Thymus (tissue), 14 donors: Measurements from ENCODE around the gene IL17REL. TPM values are rescaled to one million over a fixed set of nuclear protein-coding genes. Genes with fewer than 3 reads are reported as not detected.
A peak's percentile ranks its signal among the peaks of the same experiment; 100 is the strongest.

Source experiments
- DNase-seq, 9 donors: peaks; one replicate each; pipeline ENCODE4 v3.0.0-alpha.2; 2013; ENCODE audit warnings: low spot score in 9 of 9, low read depth in 6 of 9, missing footprints in 1 of 9
- H3K27ac ChIP-seq, 2 donors: one replicate each; pipeline ENCODE4 v1.5.1; 2013; ENCODE audit warnings: control low read depth in 1 of 2, low read depth in 1 of 2, low read length in 1 of 2, mild to moderate bottlenecking in 1 of 2, moderate library complexity in 1 of 2
- H3K27me3 ChIP-seq, 2 donors: one replicate each; pipeline ENCODE4 v1.5.1; 2013; ENCODE audit warnings: low read length in 1 of 2; ENCODE audit not compliant: control insufficient read depth in 2 of 2, insufficient read depth in 1 of 2
- H3K36me3 ChIP-seq, 2 donors: one replicate each; pipeline ENCODE4 v1.5.1; 2013; ENCODE audit warnings: low read length in 1 of 2, mild to moderate bottlenecking in 1 of 2, moderate library complexity in 1 of 2; ENCODE audit not compliant: control insufficient read depth in 2 of 2, insufficient read depth in 2 of 2
- H3K4me1 ChIP-seq, 2 donors: one replicate each; pipeline ENCODE4 v1.5.1; 2013; ENCODE audit warnings: low read length in 2 of 2; ENCODE audit not compliant: control insufficient read depth in 2 of 2, insufficient read depth in 2 of 2
- H3K4me3 ChIP-seq, 2 donors: one replicate each; pipeline ENCODE4 v1.5.1; 2013; ENCODE audit warnings: low read length in 2 of 2, control low read depth in 1 of 2, mild to moderate bottlenecking in 1 of 2
- H3K9me3 ChIP-seq, 2 donors: one replicate each; pipeline ENCODE4 v1.5.1; 2013; ENCODE audit warnings: low read length in 1 of 2, mild to moderate bottlenecking in 1 of 2; ENCODE audit not compliant: control insufficient read depth in 2 of 2, insufficient read depth in 1 of 2
- WGBS: extraction: QIAGEN DNeasy Blood & Tissue Kit; methylation state at CpG from one replicate; pipeline ENCODE4 v1.1.7; 2013; 5-methylcytosine and 5-hydroxymethylcytosine counted together
- long read RNA-seq, 10 donors: transcript quantifications; one replicate each; lab custom pipeline, GENCODE V29; 2026
- polyA plus RNA-seq: library from polyadenylated mRNA; stranded (reverse); fragments of 200-250 nt; gene quantifications from one replicate; pipeline ENCODE4 v1.2.3, GENCODE V29; 2013
- total RNA-seq: library from RNA; stranded (reverse); fragments of 120-200 nt; gene quantifications from one replicate; pipeline ENCODE4 v1.2.4, GENCODE V29; 2013
- donor health status: healthy.

IL17REL gene
- total RNA-seq = 5.9 TPM
- 2.4 TPM for polyA plus RNA-seq
- long read RNA-seq, donor 1 = 0 reads
- long read RNA-seq, donor 2 = 0 reads
- long read RNA-seq, donor 3 = 0 reads
- long read RNA-seq, donor 4 = 0 reads
- long read RNA-seq, donor 5 = 0 reads
- long read RNA-seq, donor 6 = 0 reads
- long read RNA-seq, donor 7 = 0 reads
- long read RNA-seq, donor 8 = 0 reads
- long read RNA-seq, donor 9 = 0 reads
- long read RNA-seq, donor 10 = 0 reads

GRCh38 chr22:50012211-50013181 lies at the start of gene IL17REL:
Gene IL17REL (minus strand): TSS chr22:50012765. CDS start chr22:50012646, 119 bp downstream.
- no peak within 1 kb of the TSS for H3K27ac ChIP-seq
- peaks cover 36 to 85% of the 10 kb centered on the region in 2 donors for H3K27me3 ChIP-seq
- no peaks in the 10 kb centered on the region for H3K36me3 ChIP-seq
- H3K4me3 ChIP-seq = peak within 1 kb of the TSS in 1 of 2 donors; percentile 16
- H3K4me1 ChIP-seq = peaks cover 0 to 13% of the 10 kb centered on the region in 2 donors
- DNase-seq = no peak
- no peaks in the 10 kb centered on the region for H3K9me3 ChIP-seq
- 91% methylated on average over 29 of the region's 29 CpGs for WGBS

GRCh38 chr22:50061824-50062355 lies 49.3 kb upstream of the IL17REL start:
- Histone ChIP-seq H3K36me3 (no peaks in the 10 kb centered on the region), H3K9me3 (peaks cover 0 to 3% of the 10 kb centered on the region in 2 donors), H3K27ac (no peak overlapping the region), H3K27me3 (peaks cover 21 to 48% of the 10 kb centered on the region in 2 donors), H3K4me1 (no peaks in the 10 kb centered on the region), H3K4me3 (no peak overlapping the region)
- no peak for DNase-seq
- 62% methylated on average over 17 of the region's 17 CpGs for WGBS

- no peak overlapping the region for H3K4me3 ChIP-seq
- H3K36me3 ChIP-seq = no peaks in the 10 kb centered on the region
- peaks cover 0 to 3% of the 10 kb centered on the region in 2 donors for H3K9me3 ChIP-seq
- no peak for DNase-seq
- peaks cover 27 to 54% of the 10 kb centered on the region in 2 donors for H3K27me3 ChIP-seq
- H3K27ac ChIP-seq = no peak overlapping the region
- WGBS = 60% methylated on average over 27 of the region's 27 CpGs
- H3K4me1 ChIP-seq = no peaks in the 10 kb centered on the region
Observed at GRCh38 chr22:50061141-50061823, 48.7 kb upstream of the IL17REL start.

GRCh38 chr22:50060441-50061140 lies 48.0 kb upstream of the IL17REL start:
- DNase-seq = no peak

GRCh38 chr22:50059881-50060262 lies 47.3 kb upstream of the IL17REL start:
- Histone ChIP-seq H3K9me3 (peaks cover 0 to 3% of the 10 kb centered on the region in 2 donors), H3K27ac (no peak overlapping the region), H3K4me3 (no peak overlapping the region), H3K4me1 (no peaks in the 10 kb centered on the region), H3K36me3 (no peaks in the 10 kb centered on the region), H3K27me3 (peaks cover 28 to 57% of the 10 kb centered on the region in 2 donors)
- WGBS = 94% methylated on average over 7 of the region's 7 CpGs
- no peak for DNase-seq

More at GRCh38 chr22:50060441-50061140, 48.0 kb upstream of the IL17REL start:
- Histone ChIP-seq H3K27me3 (peaks cover 28 to 57% of the 10 kb centered on the region in 2 donors), H3K9me3 (peaks cover 0 to 3% of the 10 kb centered on the region in 2 donors), H3K4me1 (no peaks in the 10 kb centered on the region), H3K36me3 (no peaks in the 10 kb centered on the region), H3K27ac (no peak overlapping the region), H3K4me3 (no peak overlapping the region)
- 88% methylated on average over 28 of the region's 28 CpGs for WGBS

- 56% methylated on average over 31 of the region's 31 CpGs for WGBS
- Histone ChIP-seq H3K4me3 (no peak overlapping the region), H3K27me3 (peaks cover 28 to 57% of the 10 kb centered on the region in 2 donors), H3K27ac (no peak overlapping the region), H3K4me1 (no peaks in the 10 kb centered on the region), H3K36me3 (no peaks in the 10 kb centered on the region), H3K9me3 (peaks cover 0 to 3% of the 10 kb centered on the region in 2 donors)
- no peak for DNase-seq
Observed at GRCh38 chr22:50058906-50059880, 46.6 kb upstream of the IL17REL start.

GRCh38 chr22:50058061-50058905 lies 45.7 kb upstream of the IL17REL start, which contains the start of gene TTLL8:
Gene TTLL8 (minus strand): TSS chr22:50058298.
- no peaks in the 10 kb centered on the region for H3K36me3 ChIP-seq
- no peak within 1 kb of the TSS for H3K4me3 ChIP-seq
- no peak for DNase-seq
- H3K4me1 ChIP-seq = no peaks in the 10 kb centered on the region
- WGBS = 17% methylated on average over 102 of the region's 102 CpGs
- no peak within 1 kb of the TSS for H3K27ac ChIP-seq
- H3K9me3 ChIP-seq = peaks cover 0 to 3% of the 10 kb centered on the region in 2 donors
- H3K27me3 ChIP-seq = peaks cover 28 to 57% of the 10 kb centered on the region in 2 donors
